Dermis microvascular lymphatic vessel endothelial cell (primary cell): ENCODE measurements around the gene TSKU. TPM values are rescaled to one million over a fixed set of nuclear protein-coding genes. Genes with fewer than 3 reads are reported as not detected.
"Not testable (repeated sequence)": the region's sequence is repeated elsewhere in the genome, so short reads cannot be mapped to it uniquely, and the experiment has no call there.

Experiments used
- DNase-seq, 2 donors: peaks; one replicate each; pipeline versions ENCODE4 v3.0.0 to v3.0.0-alpha.2; 2010; ENCODE audit warnings: low read depth in 2 of 2
- total RNA-seq: library from RNA; depleted of rRNA; stranded (reverse); fragments of >200 nt; gene quantifications from 2 replicates; pipeline ENCODE4 v1.2.1, GENCODE V29; 2014

TSKU gene
- total RNA-seq, 1 donor from 2014 or later: 3.0 TPM

GRCh38 chr11:76787911-76788596, 4.9 kb downstream of the TSKU start:
- DNase-seq: no peak

GRCh38 chr11:76788661-76789442, 5.7 kb downstream of the TSKU start:
- DNase-seq: no peak

- DNase-seq: no peak
Observed at GRCh38 chr11:76789443-76789719, 6.2 kb downstream of the TSKU start.

GRCh38 chr11:76790251-76790650, 7.1 kb downstream of the TSKU start:
- no peak for DNase-seq

GRCh38 chr11:76791002-76791770, 8.0 kb downstream of the TSKU start:
- DNase-seq: not testable (repeated sequence)

- no peak for DNase-seq
Observed at GRCh38 chr11:76791861-76792260, 8.7 kb downstream of the TSKU start.

- DNase-seq: no peak
Observed at GRCh38 chr11:76792505-76793264, 9.5 kb downstream of the TSKU start.

- no peak for DNase-seq
Observed at GRCh38 chr11:76793391-76794291, 10.5 kb downstream of the TSKU start.

- DNase-seq: no peak
Observed at GRCh38 chr11:76794371-76795289, 11.5 kb downstream of the TSKU start.

GRCh38 chr11:76795290-76795935, 12.3 kb downstream of the TSKU start:
- DNase-seq: no peak

- no peak for DNase-seq
Observed at GRCh38 chr11:76795936-76796441, 12.8 kb downstream of the TSKU start.

GRCh38 chr11:76796511-76797198, 13.5 kb downstream of the TSKU start:
- DNase-seq: no peak

GRCh38 chr11:76797341-76798201, 14.4 kb downstream of the TSKU start:
- DNase-seq: no peak

GRCh38 chr11:76798202-76798581, 15.0 kb downstream of the TSKU start:
- DNase-seq: no peak

- no peak for DNase-seq
Observed at GRCh38 chr11:76798671-76799065, 15.5 kb downstream of the TSKU start.

GRCh38 chr11:76799066-76799804, 16.1 kb downstream of the TSKU start:
- DNase-seq: peak; percentile 37 to 65
